ENCODE results near the gene MVB12A.
A peak's percentile ranks its signal among the peaks of the same experiment; 100 is the strongest.

Gene MVB12A

GRCh38 chr19:17419621-17420474, at the start of gene MVB12A:
Gene MVB12A, plus strand, starts transcription at chr19:17420047. Its CDS starts 89 bp downstream, at chr19:17420136.
- DNase-seq = peak; percentile 99

DNA sequence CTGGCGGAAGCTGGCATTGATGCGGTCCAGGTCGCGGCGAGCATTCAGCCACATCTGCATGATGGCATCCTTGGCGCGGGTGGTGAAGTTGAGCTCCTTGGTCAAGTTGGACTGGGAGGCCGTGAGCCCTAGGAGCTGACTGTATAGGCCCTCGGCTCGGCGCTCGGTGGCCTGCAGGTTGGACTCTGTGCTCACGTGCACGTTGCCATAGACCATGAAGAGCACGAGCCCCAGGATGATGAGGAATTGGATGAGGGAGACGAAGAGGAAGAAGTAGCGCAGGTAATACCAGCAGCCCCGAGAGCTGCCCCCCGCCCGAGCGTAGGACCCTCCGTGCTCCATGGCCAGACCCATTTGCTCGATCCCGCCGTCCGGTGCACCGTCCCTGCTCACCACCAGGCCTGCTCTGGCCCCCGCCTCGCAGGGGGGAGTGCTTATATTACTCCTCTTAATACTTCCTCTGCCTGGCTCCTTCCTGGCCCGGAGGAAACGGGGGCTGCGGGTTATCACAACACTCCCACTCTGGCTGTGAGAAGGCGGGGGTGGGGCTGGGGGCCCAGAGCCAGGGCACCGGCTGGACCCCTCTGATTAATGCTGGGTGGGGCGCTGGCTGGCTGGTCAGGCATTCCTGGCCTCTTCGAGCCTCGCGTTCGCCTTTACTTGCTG, 42.8 kb upstream of the MVB12A start, which contains the start of gene PLVAP:
Gene PLVAP, minus strand, starts transcription at position 408 of the 666 bp plus-strand sequence. Its CDS starts 54 bp downstream, at position 354.
- no peak for DNase-seq

DNA sequence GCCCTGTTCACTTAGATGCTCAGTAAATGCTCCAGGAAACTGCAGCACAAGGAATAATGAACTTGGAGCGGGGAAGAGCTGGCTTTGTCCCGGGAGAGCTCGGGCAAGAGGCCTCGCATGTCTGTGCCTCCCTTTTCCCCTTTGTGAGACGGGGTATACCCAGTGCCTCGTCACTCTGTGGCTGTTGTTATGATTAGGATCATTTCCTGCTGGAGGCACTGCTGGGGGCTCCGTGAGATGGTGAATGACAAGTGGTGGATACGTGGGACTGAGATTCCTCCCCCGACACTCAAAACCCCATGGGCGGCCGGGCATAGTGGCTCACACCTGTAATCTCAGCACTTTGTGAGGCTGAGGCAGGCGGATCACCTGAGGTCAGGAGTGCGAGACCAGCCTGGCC, 41.6 kb upstream of the MVB12A start:
- DNase-seq = no peak

GRCh38 chr19:17379221-17379631, 40.6 kb upstream of the MVB12A start:
- DNase-seq = no peak

- no peak for DNase-seq
These were observed 39.3 kb upstream of the MVB12A start for GRCh38 chr19:17380426-17381138.

- DNase-seq = peak; percentile 82
These were observed 33.8 kb upstream of the MVB12A start for GRCh38 chr19:17385878-17386611.

GRCh38 chr19:17389288-17389687, 30.6 kb upstream of the MVB12A start:
- no peak for DNase-seq

DNA sequence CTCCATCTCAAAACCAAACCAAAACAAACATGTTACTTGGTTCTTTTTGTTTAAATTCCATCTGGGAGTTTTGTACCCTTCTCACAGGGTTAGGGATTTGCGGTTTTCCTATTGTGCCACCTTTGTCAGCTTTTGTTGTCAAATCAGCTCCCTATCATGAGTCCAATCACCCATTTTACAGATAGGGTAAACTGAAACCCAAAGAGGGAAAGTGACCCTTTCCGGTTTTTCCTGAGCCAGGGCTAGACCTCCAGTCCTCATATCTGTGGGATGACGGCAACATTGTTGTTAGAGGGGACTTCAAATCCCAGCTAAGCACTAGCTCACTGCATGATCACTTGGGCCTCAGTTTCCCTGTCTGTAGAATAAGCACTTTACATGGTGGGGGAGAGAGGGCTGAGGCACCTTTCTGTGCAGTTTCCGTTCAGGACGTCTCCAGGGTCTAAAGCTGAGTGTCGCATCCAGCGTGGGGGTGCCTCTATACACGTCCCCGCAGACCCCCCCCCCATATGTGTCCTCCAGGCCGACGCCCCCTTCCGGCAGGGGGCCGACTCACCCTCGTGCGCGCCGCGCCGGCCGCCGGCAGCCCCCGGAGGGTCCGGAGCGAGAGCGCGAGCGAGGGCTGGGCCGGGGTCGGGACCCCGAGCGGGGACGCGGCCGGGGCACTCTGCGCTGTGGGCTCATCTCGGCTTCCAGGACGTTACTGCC, 29.7 kb upstream of the MVB12A start:
- no peak for DNase-seq

GRCh38 chr19:17390665-17391370, 29.0 kb upstream of the MVB12A start:
- DNase-seq = peak; percentile 96

GRCh38 chr19:17391371-17392151, 28.3 kb upstream of the MVB12A start:
- peak; percentile 54 for DNase-seq

GRCh38 chr19:17393002-17393401, 26.8 kb upstream of the MVB12A start:
- no peak for DNase-seq

- no peak for DNase-seq
These were observed 25.9 kb upstream of the MVB12A start, which contains the start of gene CCDC194 for GRCh38 chr19:17393914-17394313. Gene CCDC194, minus strand, starts transcription at chr19:17394196. Its CDS starts 38 bp downstream, at chr19:17394158.

DNA sequence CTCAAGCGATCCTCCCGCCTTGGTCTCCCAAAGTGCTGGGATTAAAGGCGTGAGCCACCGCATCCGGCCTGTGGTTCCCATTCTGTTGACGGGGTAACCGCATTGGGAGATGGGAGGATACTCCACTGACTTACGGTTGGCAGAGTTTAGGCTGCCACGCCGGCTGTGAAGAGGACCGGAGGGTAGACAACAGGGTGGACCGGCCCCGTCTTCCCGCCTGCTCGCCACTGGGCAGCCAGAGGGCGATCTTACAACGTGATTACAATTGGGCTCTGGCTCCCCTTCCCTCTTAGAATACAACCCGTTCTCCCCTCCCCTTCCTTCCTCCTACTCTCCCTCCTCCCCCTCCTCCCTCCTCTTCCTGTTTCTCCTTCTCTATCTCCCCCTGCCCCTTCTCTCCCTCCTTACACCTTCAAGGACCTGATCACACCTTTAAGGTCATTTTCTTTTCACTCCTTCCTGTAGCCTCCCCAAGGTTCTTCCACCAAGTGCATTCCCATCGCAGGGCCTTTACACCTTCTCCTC, 24.9 kb upstream of the MVB12A start:
- peak; percentile 71 for DNase-seq

GRCh38 chr19:17398902-17399527, 20.8 kb upstream of the MVB12A start:
- DNase-seq = no peak

DNA sequence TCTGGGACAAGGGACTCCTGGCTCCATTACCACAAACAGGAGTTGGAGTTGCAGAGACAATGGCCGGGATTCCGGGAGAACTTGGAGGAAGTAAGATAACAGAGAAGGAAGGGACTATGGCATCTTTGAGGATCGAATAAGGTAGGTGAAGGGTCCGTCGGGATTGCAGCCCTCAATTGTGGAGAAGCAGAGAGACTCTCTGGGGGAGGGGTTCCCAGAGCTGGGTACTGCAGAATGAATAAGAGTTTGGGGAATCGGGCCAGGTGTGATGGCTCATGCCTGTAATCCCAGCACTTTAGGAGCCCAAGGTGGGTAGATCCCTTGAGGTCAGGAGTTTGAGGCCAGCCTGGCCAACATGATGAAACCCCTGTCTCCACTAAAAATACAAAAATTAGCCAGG, 18.2 kb upstream of the MVB12A start:
- DNase-seq = no peak

- peak; percentile 84 for DNase-seq
These were observed 16.6 kb upstream of the MVB12A start for GRCh38 chr19:17402982-17403855.

- DNase-seq = no peak
These were observed 15.8 kb upstream of the MVB12A start for GRCh38 chr19:17404015-17404414.

DNA sequence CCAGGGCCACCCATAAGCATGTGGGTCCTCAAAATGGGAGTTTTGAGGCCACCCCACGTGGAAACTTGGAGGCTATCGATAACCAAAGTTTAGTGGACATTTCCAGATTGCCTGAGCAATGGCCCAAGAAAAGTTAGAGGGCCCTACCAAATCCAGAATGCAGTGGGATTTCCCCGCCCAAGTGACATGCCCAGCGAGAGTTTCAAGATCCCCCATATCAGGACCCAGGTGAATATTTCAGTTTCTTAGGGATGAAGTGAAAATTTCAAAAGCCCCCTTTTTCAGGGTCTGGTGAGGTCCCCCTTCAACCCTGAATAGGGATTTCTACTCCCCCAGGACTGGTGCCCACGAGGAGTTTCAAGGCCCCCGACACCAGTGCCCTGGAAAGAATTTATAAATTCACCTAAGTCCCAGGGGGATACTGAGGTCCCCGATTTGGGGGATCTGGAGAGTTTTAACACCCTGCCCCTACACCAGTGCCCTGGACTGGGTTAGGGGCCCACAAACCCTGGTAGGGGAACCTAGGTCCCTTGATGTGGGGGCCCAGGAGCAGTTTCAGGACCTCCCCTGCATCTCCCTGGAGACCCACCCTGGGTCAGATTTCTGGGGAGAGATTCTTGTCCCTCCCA, 15.1 kb upstream of the MVB12A start:
- no peak for DNase-seq
